Measurements from ENCODE around the gene SPACA7.
"Not testable (repeated sequence)": the region's sequence is repeated elsewhere in the genome, so short reads cannot be mapped to it uniquely, and the experiment has no call there.

SPACA7 gene

DNA sequence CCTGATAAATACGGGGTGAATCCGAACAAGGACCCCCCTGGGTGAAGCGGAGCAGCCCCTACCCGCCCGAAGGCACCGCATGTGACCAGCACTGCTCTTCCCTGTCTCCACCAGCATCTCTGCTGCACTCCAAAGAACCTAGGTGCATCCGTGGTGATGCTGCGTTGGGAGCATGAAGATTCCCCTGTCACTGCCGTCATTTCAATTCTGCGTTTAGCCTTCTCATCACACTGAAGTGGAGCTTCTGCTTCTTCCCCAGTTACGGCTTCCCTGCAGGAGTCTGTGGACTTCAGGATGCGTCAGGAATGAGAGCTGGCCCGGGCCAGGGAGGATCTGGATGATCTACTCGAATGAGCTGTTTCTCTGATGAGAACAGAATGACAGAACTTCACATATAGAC lies 47.9 kb downstream of the SPACA7 start:
- Histone ChIP-seq H3K36me3 (ENCODE audit: control insufficient read depth, insufficient read depth, low read length) (no peaks in the 10 kb centered on the region), H3K4me1 (ENCODE audit: control insufficient read depth, insufficient read depth, low read length, poor library complexity, severe bottlenecking) (no peaks in the 10 kb centered on the region), H3K27ac (ENCODE audit: low read depth, low read length, severe bottlenecking) (no peak overlapping the region), H3K9me3 (ENCODE audit: control insufficient read depth, low read length) (peaks cover 20% of the 10 kb centered on the region), H3K4me3 (ENCODE audit: extremely low read depth, insufficient read depth, low read length, poor library complexity, severe bottlenecking) (no peak overlapping the region)
- 81 to 88% methylated on average over 9 to 11 of the region's 14 CpGs for WGBS, 2 experiments (ENCODE audit: insufficient coverage in 2 of 2)

DNA sequence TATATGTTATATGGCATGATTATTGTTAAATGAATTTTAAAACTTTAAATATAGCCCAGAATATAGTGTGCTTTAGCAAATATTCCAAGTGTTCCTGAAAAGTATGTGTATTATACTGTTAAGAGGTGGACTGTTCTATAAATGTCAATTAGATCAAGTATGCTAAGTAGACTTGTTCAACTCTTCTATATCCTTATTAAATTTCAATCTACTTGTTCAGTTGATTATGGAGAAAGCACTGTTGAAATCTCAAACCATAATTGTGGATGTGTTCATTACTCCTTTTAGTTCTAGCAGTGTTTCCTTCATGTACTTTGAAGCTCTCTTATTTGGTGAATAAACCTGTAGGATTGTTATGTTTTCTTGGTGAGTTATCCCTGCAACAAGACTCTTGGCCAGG lies 52.5 kb downstream of the SPACA7 start:
- Histone ChIP-seq H3K4me1 (ENCODE audit: control insufficient read depth, insufficient read depth, low read length, poor library complexity, severe bottlenecking) (no peaks in the 10 kb centered on the region), H3K9me3 (ENCODE audit: control insufficient read depth, low read length) (peaks cover 21% of the 10 kb centered on the region), H3K4me3 (ENCODE audit: extremely low read depth, insufficient read depth, low read length, poor library complexity, severe bottlenecking) (no peak overlapping the region), H3K27ac (ENCODE audit: low read depth, low read length, severe bottlenecking) (no peak overlapping the region), H3K36me3 (ENCODE audit: control insufficient read depth, insufficient read depth, low read length) (no peaks in the 10 kb centered on the region)

DNA sequence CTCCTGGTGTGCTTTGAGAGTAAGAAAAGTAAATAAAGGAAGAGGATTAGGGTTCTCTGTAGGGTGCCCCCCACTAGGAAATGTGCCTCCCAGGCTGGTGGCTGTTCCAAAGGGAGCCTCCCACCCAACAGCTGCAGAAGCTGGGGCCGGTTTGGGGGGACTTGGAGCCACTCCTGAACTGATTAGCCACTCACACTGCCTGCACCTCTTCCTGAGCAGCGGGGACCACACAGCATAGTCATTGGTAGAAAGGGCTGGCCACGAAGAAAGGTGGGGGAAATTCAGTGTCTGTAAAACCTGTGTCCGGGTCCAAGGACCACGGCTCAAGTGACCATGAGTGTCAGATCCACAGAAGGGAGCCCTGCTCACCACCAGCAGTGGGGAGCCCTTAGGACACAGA lies 55.6 kb downstream of the SPACA7 start:
- 81 to 90% methylated on average over 4 to 5 of the region's 5 CpGs for WGBS, 2 experiments (ENCODE audit: insufficient coverage in 2 of 2)
- Histone ChIP-seq H3K36me3 (ENCODE audit: control insufficient read depth, insufficient read depth, low read length) (no peaks in the 10 kb centered on the region), H3K4me3 (ENCODE audit: extremely low read depth, insufficient read depth, low read length, poor library complexity, severe bottlenecking) (no peak overlapping the region), H3K4me1 (ENCODE audit: control insufficient read depth, insufficient read depth, low read length, poor library complexity, severe bottlenecking) (no peaks in the 10 kb centered on the region), H3K27ac (ENCODE audit: low read depth, low read length, severe bottlenecking) (no peak overlapping the region), H3K9me3 (ENCODE audit: control insufficient read depth, low read length) (peaks cover 17% of the 10 kb centered on the region)

- 68 to 80% methylated on average over 2 to 4 of the region's 5 CpGs for WGBS, 2 experiments (ENCODE audit: insufficient coverage in 2 of 2)
- not testable (repeated sequence) for H3K4me3 ChIP-seq (ENCODE audit: extremely low read depth, insufficient read depth, low read length, poor library complexity, severe bottlenecking); H3K4me1 ChIP-seq (ENCODE audit: control insufficient read depth, insufficient read depth, low read length, poor library complexity, severe bottlenecking); H3K36me3 ChIP-seq (ENCODE audit: control insufficient read depth, insufficient read depth, low read length); H3K27ac ChIP-seq (ENCODE audit: low read depth, low read length, severe bottlenecking)
- H3K9me3 ChIP-seq (ENCODE audit: control insufficient read depth, low read length), result peaks cover 17% of the 10 kb centered on the region
These were observed 56.6 kb downstream of the SPACA7 start for GRCh38 chr13:112432734-112433133.

DNA sequence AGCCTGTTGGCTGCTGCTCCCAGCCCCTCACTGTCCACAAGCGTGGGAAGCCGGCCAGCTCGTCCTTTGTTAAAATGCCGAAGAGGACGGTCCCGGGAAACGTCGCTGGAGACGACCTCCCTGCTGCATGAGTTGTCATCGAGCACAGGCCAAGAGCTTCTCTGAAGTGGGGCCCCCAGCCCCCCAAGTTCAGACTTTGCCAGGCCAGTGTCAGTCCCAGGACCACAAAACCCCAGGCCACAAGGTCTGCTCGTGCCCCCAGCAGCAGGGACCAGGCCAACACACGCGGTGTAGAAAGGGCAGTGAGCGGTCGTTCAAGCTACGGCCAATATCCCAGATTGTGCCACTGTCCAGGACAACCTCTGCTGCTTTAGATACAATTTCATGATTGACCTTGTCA lies 57.4 kb downstream of the SPACA7 start:
- not testable (repeated sequence) for H3K4me3 ChIP-seq (ENCODE audit: extremely low read depth, insufficient read depth, low read length, poor library complexity, severe bottlenecking)
- WGBS, 2 experiments (ENCODE audit: insufficient coverage in 2 of 2), result 88 to 90% methylated on average over 8 to 16 of the region's 16 CpGs

DNA sequence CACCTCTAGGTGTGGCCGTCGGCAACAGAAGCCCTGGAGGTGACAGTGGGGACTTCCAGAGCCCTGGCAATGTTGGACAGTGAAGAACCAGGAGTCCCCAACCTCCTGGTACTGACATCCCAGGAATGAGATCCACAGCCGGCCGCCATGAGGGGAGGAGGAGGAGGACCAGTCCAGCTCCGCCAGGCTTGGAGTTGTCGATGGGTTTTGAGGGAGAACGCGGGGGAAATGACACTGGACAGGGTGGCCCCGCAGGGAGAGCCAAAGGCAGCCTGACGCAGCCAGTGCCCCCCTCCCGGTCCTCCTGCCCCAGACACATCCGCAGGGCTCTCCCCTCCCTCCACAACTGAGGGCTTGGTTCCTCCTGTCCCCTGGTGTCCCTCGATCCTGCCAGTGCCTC lies 57.9 kb downstream of the SPACA7 start:
- peaks cover 17% of the 10 kb centered on the region for H3K9me3 ChIP-seq (ENCODE audit: control insufficient read depth, low read length)
- 80 to 87% methylated on average over 4 to 7 of the region's 13 CpGs for WGBS, 2 experiments (ENCODE audit: insufficient coverage in 2 of 2)
- H3K27ac ChIP-seq (ENCODE audit: low read depth, low read length, severe bottlenecking), result no peak overlapping the region
- H3K36me3 ChIP-seq (ENCODE audit: control insufficient read depth, insufficient read depth, low read length), result no peaks in the 10 kb centered on the region
- H3K4me3 ChIP-seq (ENCODE audit: extremely low read depth, insufficient read depth, low read length, poor library complexity, severe bottlenecking), result no peak overlapping the region
- no peaks in the 10 kb centered on the region for H3K4me1 ChIP-seq (ENCODE audit: control insufficient read depth, insufficient read depth, low read length, poor library complexity, severe bottlenecking)

More for the DNA sequence above, 57.4 kb downstream of the SPACA7 start:
- H3K9me3 ChIP-seq (ENCODE audit: control insufficient read depth, low read length), result peaks cover 18% of the 10 kb centered on the region
- H3K36me3 ChIP-seq (ENCODE audit: control insufficient read depth, insufficient read depth, low read length); H3K4me1 ChIP-seq (ENCODE audit: control insufficient read depth, insufficient read depth, low read length, poor library complexity, severe bottlenecking); H3K27ac ChIP-seq (ENCODE audit: low read depth, low read length, severe bottlenecking): not testable (repeated sequence)

DNA sequence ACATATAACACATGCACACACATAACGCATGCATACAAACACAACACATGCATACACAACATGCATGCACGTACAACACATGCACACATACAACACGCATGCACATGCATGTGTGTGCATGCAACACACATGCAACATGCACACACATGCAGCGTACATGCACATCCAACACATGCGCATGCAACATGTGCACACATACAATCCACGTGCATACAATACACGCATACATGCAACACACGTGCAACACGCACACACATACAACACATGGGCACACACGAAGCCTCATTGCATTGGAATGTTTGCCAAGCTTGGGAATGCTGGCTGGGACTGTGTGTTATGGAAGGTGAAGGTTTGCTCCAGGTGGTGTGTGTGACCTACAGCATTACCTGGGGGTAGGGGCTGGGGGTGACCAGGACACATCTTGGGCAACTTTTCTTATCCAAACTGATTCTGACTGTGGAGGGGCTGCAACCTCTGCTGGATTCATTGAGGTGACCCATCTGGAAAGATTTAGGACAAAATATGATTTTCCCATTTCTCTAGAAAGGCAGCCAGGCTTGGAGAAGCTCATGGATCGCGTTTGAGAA lies 58.9 kb downstream of the SPACA7 start:
- H3K27ac ChIP-seq (ENCODE audit: low read depth, low read length, severe bottlenecking), result no peak overlapping the region
- no peaks in the 10 kb centered on the region for H3K4me1 ChIP-seq (ENCODE audit: control insufficient read depth, insufficient read depth, low read length, poor library complexity, severe bottlenecking)
- H3K9me3 ChIP-seq (ENCODE audit: control insufficient read depth, low read length), result peaks cover 12% of the 10 kb centered on the region
- WGBS, 2 experiments (ENCODE audit: insufficient coverage in 2 of 2), result 92 to 95% methylated on average over 6 to 8 of the region's 12 CpGs
- H3K36me3 ChIP-seq (ENCODE audit: control insufficient read depth, insufficient read depth, low read length), result no peaks in the 10 kb centered on the region
- H3K4me3 ChIP-seq (ENCODE audit: extremely low read depth, insufficient read depth, low read length, poor library complexity, severe bottlenecking), result no peak overlapping the region

DNA sequence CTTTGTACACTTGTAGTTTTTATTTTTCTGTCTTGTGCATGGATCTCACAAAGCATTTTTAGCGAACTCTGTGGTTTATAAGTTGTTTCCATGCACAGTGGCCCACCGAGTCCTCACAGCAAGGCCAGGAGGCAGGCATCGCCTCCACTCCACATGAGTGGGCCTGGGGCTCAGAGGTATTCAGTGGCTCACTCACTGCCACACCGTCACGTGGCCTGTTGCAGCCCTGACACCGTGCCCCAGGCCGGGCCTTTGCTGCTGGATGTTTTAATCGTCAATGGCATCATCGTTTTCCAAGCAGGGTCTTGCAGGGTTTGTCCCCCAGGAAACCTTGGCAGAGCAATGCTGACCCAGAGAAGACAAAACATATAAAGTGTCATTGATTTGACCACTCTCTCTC lies 59.8 kb downstream of the SPACA7 start:
- Histone ChIP-seq H3K4me1 (ENCODE audit: control insufficient read depth, insufficient read depth, low read length, poor library complexity, severe bottlenecking) (no peaks in the 10 kb centered on the region), H3K4me3 (ENCODE audit: extremely low read depth, insufficient read depth, low read length, poor library complexity, severe bottlenecking) (no peak overlapping the region), H3K9me3 (ENCODE audit: control insufficient read depth, low read length) (peaks cover 10% of the 10 kb centered on the region), H3K36me3 (ENCODE audit: control insufficient read depth, insufficient read depth, low read length) (no peaks in the 10 kb centered on the region), H3K27ac (ENCODE audit: low read depth, low read length, severe bottlenecking) (no peak overlapping the region)
- WGBS, 2 experiments (ENCODE audit: insufficient coverage in 2 of 2), result 89 to 90% methylated on average over 9 of the region's 9 CpGs

DNA sequence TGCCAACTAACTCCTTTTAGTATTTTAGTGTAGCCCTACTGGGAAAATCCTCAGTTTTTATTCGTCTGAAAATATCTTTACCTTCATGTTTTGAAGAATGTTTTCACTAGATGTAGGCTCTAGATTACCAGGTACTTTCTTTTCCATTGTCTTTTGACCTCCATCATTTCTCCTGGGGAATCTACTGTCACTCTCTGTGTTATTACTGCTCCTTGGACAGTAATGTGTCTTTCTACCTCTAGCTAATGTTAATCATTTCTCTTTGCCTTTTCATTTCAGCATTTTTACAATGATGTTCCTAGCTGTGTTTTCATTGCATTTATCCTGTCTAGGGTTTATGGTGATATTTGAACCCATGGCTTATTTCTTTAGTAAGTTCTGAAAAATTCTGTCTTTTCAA lies 61.9 kb downstream of the SPACA7 start:
- H3K4me3 ChIP-seq (ENCODE audit: extremely low read depth, insufficient read depth, low read length, poor library complexity, severe bottlenecking), result no peak overlapping the region
- H3K4me1 ChIP-seq (ENCODE audit: control insufficient read depth, insufficient read depth, low read length, poor library complexity, severe bottlenecking), result no peaks in the 10 kb centered on the region
- H3K36me3 ChIP-seq (ENCODE audit: control insufficient read depth, insufficient read depth, low read length), result no peaks in the 10 kb centered on the region
- no peak overlapping the region for H3K27ac ChIP-seq (ENCODE audit: low read depth, low read length, severe bottlenecking)
- peaks cover 10% of the 10 kb centered on the region for H3K9me3 ChIP-seq (ENCODE audit: control insufficient read depth, low read length)
- no CpG with 5 or more reads among the region's 1 CpG for WGBS, 2 experiments (ENCODE audit: insufficient coverage in 2 of 2)

GRCh38 chr13:112438515-112438914 lies 62.4 kb downstream of the SPACA7 start:
- H3K36me3 ChIP-seq (ENCODE audit: control insufficient read depth, insufficient read depth, low read length), result no peaks in the 10 kb centered on the region
- no peak overlapping the region for H3K4me3 ChIP-seq (ENCODE audit: extremely low read depth, insufficient read depth, low read length, poor library complexity, severe bottlenecking)
- H3K9me3 ChIP-seq (ENCODE audit: control insufficient read depth, low read length), result peaks cover 10% of the 10 kb centered on the region
- H3K4me1 ChIP-seq (ENCODE audit: control insufficient read depth, insufficient read depth, low read length, poor library complexity, severe bottlenecking), result no peaks in the 10 kb centered on the region
- H3K27ac ChIP-seq (ENCODE audit: low read depth, low read length, severe bottlenecking), result no peak overlapping the region
- WGBS, 2 experiments (ENCODE audit: insufficient coverage in 2 of 2), result 90 to 93% methylated on average over 1 of the region's 2 CpGs

DNA sequence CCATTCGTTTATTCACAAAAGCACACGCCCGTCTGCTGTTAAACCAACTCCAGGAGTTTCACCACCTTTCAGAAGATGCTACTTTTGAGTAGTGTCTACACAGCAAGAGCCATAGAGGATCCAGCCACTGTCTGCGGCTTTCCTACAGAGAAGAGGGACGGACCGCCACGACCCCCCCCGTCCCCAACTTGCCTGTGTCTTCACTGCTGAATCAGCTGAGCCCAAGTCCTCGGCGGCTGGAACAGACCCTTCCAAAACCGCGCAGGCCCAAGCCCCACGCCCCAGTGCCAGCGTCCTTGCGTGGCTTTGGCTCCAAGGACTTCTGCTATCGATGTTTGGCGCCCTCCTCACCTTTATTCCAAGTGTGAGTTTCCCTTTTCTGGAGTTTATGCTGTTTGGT lies 65.1 kb downstream of the SPACA7 start:
- Histone ChIP-seq H3K27ac (ENCODE audit: low read depth, low read length, severe bottlenecking) (no peak overlapping the region), H3K9me3 (ENCODE audit: control insufficient read depth, low read length) (peaks cover 10% of the 10 kb centered on the region), H3K4me3 (ENCODE audit: extremely low read depth, insufficient read depth, low read length, poor library complexity, severe bottlenecking) (no peak overlapping the region), H3K4me1 (ENCODE audit: control insufficient read depth, insufficient read depth, low read length, poor library complexity, severe bottlenecking) (no peaks in the 10 kb centered on the region), H3K36me3 (ENCODE audit: control insufficient read depth, insufficient read depth, low read length) (no peaks in the 10 kb centered on the region)
- whole genome bisulfite sequencing, 2 experiments (ENCODE audit: insufficient coverage in 2 of 2), result 89 to 93% methylated on average over 12 to 16 of the region's 17 CpGs
